Cardiac muscle cell (in vitro differentiated cells and primary cell): ENCODE results near the gene RTP3. TPM values are rescaled to one million over a fixed set of nuclear protein-coding genes. Genes with fewer than 3 reads are reported as not detected.
"Not testable (repeated sequence)": the region's sequence is repeated elsewhere in the genome, so short reads cannot be mapped to it uniquely, and the experiment has no call there.

Source experiments
- DNase-seq, 2 donors: peaks; one replicate each; pipeline versions ENCODE4 v3.0.0 to v3.0.0-alpha.2; 2010 to 2017; ENCODE audit warnings: low read depth in 1 of 2, low spot score in 1 of 2
- H3K27ac ChIP-seq: fragments of 200-600 bp; sonication (generic); 2 replicates; pipeline ENCODE4 v1.5.1; 2016
- H3K27me3 ChIP-seq: fragments of 200-600 bp; sonication (generic); 2 replicates; pipeline ENCODE4 v1.6.0; 2016; ENCODE audit warnings: control low read depth
- H3K36me3 ChIP-seq: fragments of 200-600 bp; sonication (generic); 2 replicates; pipeline ENCODE4 v1.5.1; 2016; ENCODE audit warnings: control low read depth
- H3K4me1 ChIP-seq: fragments of 200-600 bp; sonication (generic); 2 replicates; pipeline ENCODE4 v1.8.1; 2017; ENCODE audit warnings: low read depth, mild to moderate bottlenecking, mixed run types
- H3K4me3 ChIP-seq: fragments of 200-600 bp; sonication (generic); 2 replicates; pipeline ENCODE4 v1.5.1; 2016; ENCODE audit warnings: mild to moderate bottlenecking
- H3K9me3 ChIP-seq: fragments of 200-600 bp; sonication (generic); 2 replicates; pipeline ENCODE4 v1.5.1; 2017; ENCODE audit warnings: low read depth, mild to moderate bottlenecking, control low read depth
- CTCF ChIP-seq: IDR thresholded peaks from 2 replicates; pipeline ENCODE4 v1.5.1; 2012; ENCODE audit warnings: low read depth, mild to moderate bottlenecking, low read length
- polyA plus RNA-seq: library from polyadenylated mRNA; unstranded; fragments of >200 nt; fragmentation: Nextera tagmentation; extraction: Ambion mirVana; gene quantifications from 2 replicates; pipeline ENCODE4 v1.2.1, GENCODE V29; 2016
- total RNA-seq: library from RNA; depleted of rRNA; stranded (reverse); fragments of >200 nt; gene quantifications from 2 replicates; pipeline ENCODE4 v1.2.3, GENCODE V29; 2016

Gene RTP3
- total and polyA plus RNA-seq, 2 experiments from 2014 or later = not detected

- no peak for DNase-seq
- no peaks in the 10 kb centered on the region for H3K9me3 ChIP-seq
- no peaks in the 10 kb centered on the region for H3K27me3 ChIP-seq
- no peaks in the 10 kb centered on the region for H3K4me1 ChIP-seq
- no peak overlapping the region for H3K4me3 ChIP-seq
- H3K27ac ChIP-seq = no peak overlapping the region
- no peaks in the 10 kb centered on the region for H3K36me3 ChIP-seq
- no peak for TF ChIP-seq CTCF
Measured at GRCh38 chr3:46545818-46546630, 48.2 kb downstream of the RTP3 start.

GRCh38 chr3:46546896-46547440 is 49.2 kb downstream of the RTP3 start:
- no peak for TF ChIP-seq CTCF
- H3K9me3 ChIP-seq = no peaks in the 10 kb centered on the region
- no peaks in the 10 kb centered on the region for H3K36me3 ChIP-seq
- H3K27me3 ChIP-seq = no peaks in the 10 kb centered on the region
- no peak for DNase-seq
- no peak overlapping the region for H3K27ac ChIP-seq
- H3K4me1 ChIP-seq = no peaks in the 10 kb centered on the region
- no peak overlapping the region for H3K4me3 ChIP-seq

GRCh38 chr3:46548611-46549010 is 50.8 kb downstream of the RTP3 start:
- not testable (repeated sequence) for H3K27me3 ChIP-seq, H3K27ac ChIP-seq, H3K4me1 ChIP-seq, DNase-seq, H3K9me3 ChIP-seq, H3K4me3 ChIP-seq, H3K36me3 ChIP-seq

GRCh38 chr3:46549408-46549904 is 51.7 kb downstream of the RTP3 start:
- no peak overlapping the region for H3K27ac ChIP-seq
- H3K27me3 ChIP-seq = no peaks in the 10 kb centered on the region
- H3K9me3 ChIP-seq = no peaks in the 10 kb centered on the region
- DNase-seq = no peak
- no peaks in the 10 kb centered on the region for H3K4me1 ChIP-seq
- H3K4me3 ChIP-seq = no peak overlapping the region
- TF ChIP-seq CTCF = no peak
- no peaks in the 10 kb centered on the region for H3K36me3 ChIP-seq

GRCh38 chr3:46549989-46550388 is 52.2 kb downstream of the RTP3 start:
- Histone ChIP-seq H3K4me1 (no peaks in the 10 kb centered on the region), H3K4me3 (no peak overlapping the region), H3K36me3 (no peaks in the 10 kb centered on the region), H3K9me3 (no peaks in the 10 kb centered on the region), H3K27ac (no peak overlapping the region), H3K27me3 (no peaks in the 10 kb centered on the region)
- no peak for DNase-seq
- TF ChIP-seq CTCF = no peak

Other genes with a start within 250 kb of the RTP3 start
- gene CCR2, start 143.9 kb upstream of the RTP3 start, total RNA-seq = not detected in 2 replicates
- gene CCR2, start 143.9 kb upstream of the RTP3 start, polyA plus RNA-seq = not detected in 2 replicates
- not detected in 2 replicates for gene CCR5, start 127.0 kb upstream of the RTP3 start, total RNA-seq
- not detected in 2 replicates for gene CCR5, start 127.0 kb upstream of the RTP3 start, polyA plus RNA-seq
- gene CCRL2, start 90.7 kb upstream of the RTP3 start, total RNA-seq = 7.2 and 8.6 TPM in 2 replicates
- 5.3 and 10.4 TPM in 2 replicates for gene CCRL2, start 90.7 kb upstream of the RTP3 start, polyA plus RNA-seq
- not detected in 2 replicates for gene LTF, start 33.1 kb upstream of the RTP3 start, total RNA-seq
- not detected in 2 replicates for gene LTF, start 33.1 kb upstream of the RTP3 start, polyA plus RNA-seq
- gene LRRC2, start 68.3 kb downstream of the RTP3 start, total RNA-seq = 0.56 and 0.77 TPM in 2 replicates
- 0.71 and 1.6 TPM in 2 replicates for gene LRRC2, start 68.3 kb downstream of the RTP3 start, polyA plus RNA-seq
- gene FAM240A, start 114.5 kb downstream of the RTP3 start, total RNA-seq = not detected in 2 replicates
- gene FAM240A, start 114.5 kb downstream of the RTP3 start, polyA plus RNA-seq = not detected in 2 replicates
- gene ALS2CL, start 195.7 kb downstream of the RTP3 start, total RNA-seq = 3.0 and 11.4 TPM in 2 replicates
- 2.2 and 10.8 TPM in 2 replicates for gene ALS2CL, start 195.7 kb downstream of the RTP3 start, polyA plus RNA-seq
- 0.63 and 0.85 TPM in 2 replicates for gene TMIE, start 203.4 kb downstream of the RTP3 start, total RNA-seq
- gene TMIE, start 203.4 kb downstream of the RTP3 start, polyA plus RNA-seq = 0.53 and 0.91 TPM in 2 replicates
- 3.2 and 4.1 TPM in 2 replicates for gene PRSS50, start 219.9 kb downstream of the RTP3 start, total RNA-seq
- 1.9 and 2.0 TPM in 2 replicates for gene PRSS50, start 219.9 kb downstream of the RTP3 start, polyA plus RNA-seq